ENCODE measurements around the gene NAALADL2. TPM values are rescaled to one million over a fixed set of nuclear protein-coding genes. Genes with fewer than 3 reads are reported as not detected.
"Not testable (repeated sequence)": the region's sequence is repeated elsewhere in the genome, so short reads cannot be mapped to it uniquely, and the experiment has no call there.

Gene NAALADL2
- total RNA-seq, 1 donor: 54.5 TPM

DNA sequence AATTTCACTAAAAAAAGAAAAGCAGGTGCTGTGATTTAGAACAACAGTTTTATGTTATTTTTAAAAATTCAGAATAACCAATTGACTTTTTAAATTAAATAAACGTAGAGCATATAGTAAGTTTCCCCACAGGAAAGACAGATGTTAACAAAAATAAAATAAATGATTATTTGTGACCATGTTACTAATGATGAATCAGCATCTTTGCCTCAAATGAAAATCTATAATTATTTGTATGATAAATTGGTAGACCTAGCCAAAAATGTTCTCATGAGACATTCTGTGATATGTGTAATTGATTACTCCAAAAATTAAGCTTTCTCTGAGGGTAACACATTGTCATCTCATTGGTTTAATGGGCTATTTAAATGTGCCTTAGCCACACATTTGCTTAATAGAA lies 948.0 kb downstream of the NAALADL2 start:
- no peak overlapping the region for H3K4me3 ChIP-seq (ENCODE audit: low read depth, low read length)
- TF ChIP-seq CTCF (IDR thresholded peaks at IDR 0.05; ENCODE audit: insufficient read depth, low read length): no peak
- no peak for DNase-seq (ENCODE audit: low read depth)

DNA sequence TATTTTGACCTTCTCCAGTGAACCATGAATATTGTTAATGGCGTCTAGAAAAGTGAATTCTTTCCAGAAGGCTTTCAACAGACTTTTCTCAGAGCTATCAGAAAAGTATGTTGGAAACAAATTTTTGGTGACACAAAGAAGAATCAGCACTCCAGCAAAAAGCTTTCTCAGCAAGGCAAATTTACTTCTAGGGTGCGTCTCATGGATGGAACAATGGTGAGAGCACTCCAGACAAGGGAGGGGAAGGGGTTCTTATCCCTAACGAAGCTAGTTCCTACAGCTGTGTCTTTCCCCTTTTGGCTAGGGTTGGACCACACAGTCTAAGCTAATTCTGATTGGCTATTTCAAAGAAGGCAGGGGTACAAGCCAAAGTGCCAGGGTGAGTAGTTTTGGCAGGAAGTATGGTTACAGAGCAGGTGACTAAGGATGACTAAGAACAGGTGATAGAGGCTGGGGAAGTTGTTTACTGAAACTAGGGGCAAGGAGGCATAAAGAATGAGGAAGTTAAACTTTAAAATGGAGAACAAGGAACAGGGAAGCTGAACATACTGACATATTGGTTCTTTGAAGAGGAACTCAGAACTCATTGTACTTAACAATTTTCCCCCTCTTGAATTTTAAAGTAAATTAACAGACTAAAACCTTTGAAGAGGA lies 959.8 kb downstream of the NAALADL2 start:
- DNase-seq (ENCODE audit: low read depth): no peak
- no peak for TF ChIP-seq CTCF (IDR thresholded peaks at IDR 0.05; ENCODE audit: insufficient read depth, low read length)
- H3K4me3 ChIP-seq (ENCODE audit: low read depth, low read length): no peak overlapping the region

DNA sequence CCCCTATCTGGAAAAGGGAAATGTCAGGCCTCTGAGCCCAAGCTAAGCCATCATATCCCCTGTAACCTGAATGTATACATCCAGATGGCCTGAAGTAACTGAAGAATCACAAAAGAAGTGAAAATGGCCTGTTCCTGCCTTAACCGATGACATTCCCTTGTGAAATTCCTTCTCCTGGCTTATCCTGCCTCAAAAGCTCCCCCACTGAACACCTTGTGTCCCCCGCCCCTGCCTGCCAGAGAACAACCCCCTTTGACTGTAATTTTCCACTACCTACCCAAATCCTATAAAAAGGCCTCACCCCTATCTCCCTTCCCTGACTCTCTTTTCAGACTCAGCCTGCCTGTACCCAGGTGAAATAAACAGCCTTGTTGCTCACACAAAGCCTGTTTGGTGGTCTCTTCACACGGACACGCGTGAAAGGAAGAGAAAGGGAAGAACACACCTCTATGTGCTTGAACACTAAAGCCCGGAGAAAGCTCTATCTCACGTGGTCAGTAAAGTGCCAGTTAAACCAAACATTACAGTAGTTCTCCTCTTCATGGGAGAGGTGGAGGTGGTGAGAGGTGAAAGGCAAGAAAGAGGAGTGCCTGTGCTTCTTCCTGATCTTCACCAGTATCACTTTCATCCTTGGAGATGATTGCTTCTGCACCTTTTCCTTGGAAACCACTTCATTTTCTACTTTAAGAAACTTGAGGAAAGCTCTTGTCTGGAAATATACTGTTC lies 963.8 kb downstream of the NAALADL2 start:
- not testable (repeated sequence) for DNase-seq (ENCODE audit: low read depth); H3K4me3 ChIP-seq (ENCODE audit: low read depth, low read length)

- H3K4me3 ChIP-seq (ENCODE audit: low read depth, low read length); DNase-seq (ENCODE audit: low read depth): not testable (repeated sequence)
Observed at GRCh38 chr3:175825016-175825580, 966.0 kb downstream of the NAALADL2 start.

- no peak overlapping the region for H3K4me3 ChIP-seq (ENCODE audit: low read depth, low read length)
- DNase-seq (ENCODE audit: low read depth): no peak
- no peak for TF ChIP-seq CTCF (IDR thresholded peaks at IDR 0.05; ENCODE audit: insufficient read depth, low read length)
Observed at GRCh38 chr3:175826759-175827158, 967.6 kb downstream of the NAALADL2 start.

DNA sequence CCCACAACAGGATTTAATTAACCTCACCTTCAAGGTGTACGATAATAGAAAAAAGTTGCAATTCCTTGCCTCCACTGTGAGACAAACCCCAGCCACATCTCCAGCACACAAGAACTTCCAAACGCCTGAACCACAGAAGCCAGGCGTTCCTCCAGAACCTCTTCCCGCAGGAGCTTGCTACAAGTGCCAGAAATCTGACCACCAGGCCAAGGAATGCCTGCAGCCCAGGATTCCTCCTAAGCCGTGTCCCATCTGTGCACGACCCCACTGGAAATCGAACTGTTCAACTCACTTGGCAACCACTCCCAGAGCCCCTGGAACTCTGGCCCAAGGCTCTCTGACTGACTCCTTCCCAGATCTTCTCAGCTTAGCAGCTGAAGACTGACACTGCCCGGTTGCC lies 970.7 kb downstream of the NAALADL2 start:
- not testable (repeated sequence) for H3K4me3 ChIP-seq (ENCODE audit: low read depth, low read length); DNase-seq (ENCODE audit: low read depth)

- not testable (repeated sequence) for DNase-seq (ENCODE audit: low read depth); H3K4me3 ChIP-seq (ENCODE audit: low read depth, low read length)
Observed at GRCh38 chr3:175835763-175836162, 976.6 kb downstream of the NAALADL2 start.

- no peak for TF ChIP-seq CTCF (IDR thresholded peaks at IDR 0.05; ENCODE audit: insufficient read depth, low read length)
- H3K4me3 ChIP-seq (ENCODE audit: low read depth, low read length): no peak overlapping the region
- DNase-seq (ENCODE audit: low read depth): no peak
Observed at GRCh38 chr3:175836617-175837016, 977.5 kb downstream of the NAALADL2 start.

GRCh38 chr3:175837962-175838361 lies 978.8 kb downstream of the NAALADL2 start:
- no peak for TF ChIP-seq CTCF (IDR thresholded peaks at IDR 0.05; ENCODE audit: insufficient read depth, low read length)
- no peak for DNase-seq (ENCODE audit: low read depth)
- H3K4me3 ChIP-seq (ENCODE audit: low read depth, low read length): no peak overlapping the region

Data from fibroblast of the aortic adventitia (primary cell).